Neural crest cell (in vitro differentiated cells): ENCODE results near the gene HDAC9. TPM values are rescaled to one million over a fixed set of nuclear protein-coding genes. Genes with fewer than 3 reads are reported as not detected.

Source experiments
- DNase-seq: peaks from one replicate; pipeline ENCODE4 v3.0.0; 2021; ENCODE audit warnings: low read depth, mixed read lengths, low spot score
- H3K27ac Mint-ChIP-seq: one replicate; pipeline ENCODE4 v1.8.0; 2021; ENCODE audit warnings: mild to moderate bottlenecking, mixed read lengths; ENCODE audit not compliant: unreplicated experiment
- H3K27me3 Mint-ChIP-seq: 2 replicates; pipeline ENCODE4 v1.8.0; 2021; ENCODE audit warnings: low read depth, mild to moderate bottlenecking, mixed read lengths
- H3K36me3 Mint-ChIP-seq: 2 replicates; pipeline ENCODE4 v1.8.0; 2021; ENCODE audit warnings: low read depth, mild to moderate bottlenecking, mixed read lengths
- H3K4me1 Mint-ChIP-seq: 2 replicates; pipeline ENCODE4 v1.8.0; 2021; ENCODE audit warnings: mixed read lengths
- H3K4me3 Mint-ChIP-seq: one replicate; pipeline ENCODE4 v1.8.0; 2021; ENCODE audit warnings: mild to moderate bottlenecking, mixed read lengths
- H3K9me3 Mint-ChIP-seq: 2 replicates; pipeline ENCODE4 v1.8.0; 2021; ENCODE audit warnings: mixed read lengths
- total RNA-seq: library from RNA; stranded (reverse); gene quantifications from 2 replicates; pipeline ENCODE4 v1.2.1, GENCODE V29; 2021
- TF ChIP-seq, protein P1 (sequence below): fragments of 200-600 bp; sonication (generic); conservative IDR thresholded peaks from 2 replicates; pipeline ENCODE4 v1.5.0; 2021; ENCODE audit warnings: antibody characterized with exemption, mild to moderate bottlenecking

The HDAC9 gene
- total RNA-seq, 1 donor from 2014 or later = 32.3 TPM

DNA sequence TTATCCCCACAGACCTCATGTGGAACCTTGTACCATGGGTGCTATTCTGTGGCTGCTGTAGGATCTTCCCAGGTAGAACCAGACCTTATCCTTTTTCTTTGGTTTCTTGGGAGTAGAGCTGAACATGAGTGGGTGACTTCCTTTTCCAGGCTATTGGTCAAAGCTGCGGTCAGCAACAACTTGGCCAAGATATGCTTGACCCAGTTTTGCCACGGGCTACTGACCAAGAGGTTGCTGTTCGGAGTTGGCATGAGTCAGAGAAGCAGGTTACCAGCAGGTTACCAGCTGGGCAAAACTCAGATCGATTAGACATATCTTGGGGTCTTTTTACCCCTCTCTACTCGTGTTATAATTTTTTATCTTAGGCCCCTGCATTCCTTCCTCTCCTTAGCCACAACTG lies 36.7 kb upstream of the HDAC9 start:
- no peak overlapping the region for H3K4me3 Mint-ChIP-seq
- H3K27ac Mint-ChIP-seq = no peak overlapping the region
- peaks cover 7% of the 10 kb centered on the region for H3K4me1 Mint-ChIP-seq
- TF ChIP-seq, protein P1, sequence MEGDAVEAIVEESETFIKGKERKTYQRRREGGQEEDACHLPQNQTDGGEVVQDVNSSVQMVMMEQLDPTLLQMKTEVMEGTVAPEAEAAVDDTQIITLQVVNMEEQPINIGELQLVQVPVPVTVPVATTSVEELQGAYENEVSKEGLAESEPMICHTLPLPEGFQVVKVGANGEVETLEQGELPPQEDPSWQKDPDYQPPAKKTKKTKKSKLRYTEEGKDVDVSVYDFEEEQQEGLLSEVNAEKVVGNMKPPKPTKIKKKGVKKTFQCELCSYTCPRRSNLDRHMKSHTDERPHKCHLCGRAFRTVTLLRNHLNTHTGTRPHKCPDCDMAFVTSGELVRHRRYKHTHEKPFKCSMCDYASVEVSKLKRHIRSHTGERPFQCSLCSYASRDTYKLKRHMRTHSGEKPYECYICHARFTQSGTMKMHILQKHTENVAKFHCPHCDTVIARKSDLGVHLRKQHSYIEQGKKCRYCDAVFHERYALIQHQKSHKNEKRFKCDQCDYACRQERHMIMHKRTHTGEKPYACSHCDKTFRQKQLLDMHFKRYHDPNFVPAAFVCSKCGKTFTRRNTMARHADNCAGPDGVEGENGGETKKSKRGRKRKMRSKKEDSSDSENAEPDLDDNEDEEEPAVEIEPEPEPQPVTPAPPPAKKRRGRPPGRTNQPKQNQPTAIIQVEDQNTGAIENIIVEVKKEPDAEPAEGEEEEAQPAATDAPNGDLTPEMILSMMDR = no peak
- no peaks in the 10 kb centered on the region for H3K36me3 Mint-ChIP-seq
- no peaks in the 10 kb centered on the region for H3K9me3 Mint-ChIP-seq
- H3K27me3 Mint-ChIP-seq = no peaks in the 10 kb centered on the region
- DNase-seq = no peak

DNA sequence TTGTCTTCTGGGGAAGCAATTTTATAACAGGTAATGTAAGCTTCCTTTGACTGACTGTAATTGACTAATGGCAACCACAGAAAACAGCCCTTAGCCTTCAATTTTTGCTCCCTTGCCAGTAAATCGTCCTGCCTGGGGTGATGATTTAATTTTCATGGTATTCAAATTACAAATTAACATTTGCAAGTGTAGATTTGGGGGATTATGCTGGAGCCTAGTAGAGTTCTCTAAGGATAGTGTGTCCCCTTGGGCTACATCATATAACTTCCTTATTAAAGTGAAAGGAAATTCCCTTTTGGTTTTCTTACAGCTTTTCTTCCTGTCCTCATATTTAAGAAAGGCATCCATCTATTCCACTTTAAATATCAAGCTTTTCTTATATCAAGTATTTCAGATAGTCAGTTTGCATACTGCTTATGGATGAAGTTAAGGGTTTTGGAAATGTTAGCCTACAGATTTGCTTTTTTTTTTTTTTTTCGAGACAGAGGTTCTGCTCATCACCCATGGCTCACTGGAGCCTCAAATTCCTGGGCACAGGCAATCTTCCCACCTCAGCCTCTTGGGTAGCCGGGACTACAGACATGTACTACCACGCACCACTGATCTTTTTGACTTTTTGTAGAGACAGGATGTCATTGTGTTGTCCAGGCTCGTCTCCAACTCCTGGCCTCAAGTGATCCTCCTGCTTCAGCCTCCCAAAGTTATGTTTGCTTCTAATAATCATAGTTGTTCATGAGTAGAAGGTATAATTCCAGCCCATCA lies 35.9 kb upstream of the HDAC9 start:
- no peak for DNase-seq
- Mint-ChIP-seq H3K36me3 (no peaks in the 10 kb centered on the region), H3K9me3 (no peaks in the 10 kb centered on the region), H3K27ac (no peak overlapping the region), H3K4me1 (peaks cover 7% of the 10 kb centered on the region), H3K4me3 (no peak overlapping the region), H3K27me3 (no peaks in the 10 kb centered on the region)
- TF ChIP-seq, protein P1 = no peak

DNA sequence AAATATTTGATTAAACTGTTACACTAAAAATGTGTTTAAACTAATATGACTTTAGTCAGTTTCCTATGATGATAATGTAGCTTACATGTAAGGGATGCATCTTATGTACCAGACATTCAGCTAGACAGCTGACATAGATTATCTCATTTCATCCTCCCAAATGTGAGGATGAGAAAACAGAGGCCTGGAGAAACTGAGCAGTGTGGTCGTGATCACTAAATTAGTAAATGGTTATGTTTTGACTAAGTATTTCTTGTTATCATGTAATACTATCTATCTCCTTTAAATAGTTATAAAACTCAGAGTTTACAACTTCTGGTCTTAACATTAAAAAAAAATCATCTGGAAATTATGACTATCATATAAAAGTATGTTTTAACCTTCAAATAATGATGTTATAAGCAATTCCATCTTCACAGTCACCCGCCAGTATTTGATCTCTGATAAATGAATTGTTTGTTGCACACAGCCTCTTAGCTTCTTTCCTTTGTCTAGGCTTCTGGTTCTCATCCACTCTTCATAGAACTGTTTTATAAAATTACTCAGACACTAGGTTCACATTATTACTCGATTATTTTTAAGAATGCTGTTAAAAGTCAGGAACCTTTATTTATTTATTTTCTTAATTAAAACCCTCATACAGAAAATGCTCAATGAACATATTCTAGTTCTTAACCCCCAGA lies 33.6 kb upstream of the HDAC9 start:
- TF ChIP-seq, protein P1 = no peak

DNA sequence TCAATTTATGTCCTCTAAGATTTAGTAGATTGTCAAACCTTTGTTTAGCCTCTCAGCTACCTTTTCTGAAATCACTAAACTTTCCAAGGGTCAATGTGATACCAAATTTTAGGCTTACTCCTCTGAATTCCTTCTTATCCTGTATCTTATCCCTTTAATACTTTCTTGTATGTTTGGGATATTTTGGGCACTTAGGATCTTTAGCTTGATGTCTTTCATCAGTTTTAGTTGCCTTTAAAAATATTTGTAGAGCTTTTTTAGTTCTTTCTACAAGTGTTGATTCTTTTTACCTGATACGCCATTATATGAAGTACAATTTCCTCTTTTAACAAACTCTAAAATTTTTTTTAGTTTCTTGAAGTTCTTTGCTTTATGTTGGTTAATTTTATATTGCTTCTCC lies 30.7 kb upstream of the HDAC9 start:
- DNase-seq = no peak
- H3K27ac Mint-ChIP-seq = no peak overlapping the region
- no peaks in the 10 kb centered on the region for H3K4me1 Mint-ChIP-seq
- H3K4me3 Mint-ChIP-seq = no peak overlapping the region
- TF ChIP-seq, protein P1 = no peak
- no peaks in the 10 kb centered on the region for H3K36me3 Mint-ChIP-seq
- no peaks in the 10 kb centered on the region for H3K27me3 Mint-ChIP-seq
- H3K9me3 Mint-ChIP-seq = no peaks in the 10 kb centered on the region

More for the DNA sequence above, 33.6 kb upstream of the HDAC9 start:
- no peaks in the 10 kb centered on the region for H3K9me3 Mint-ChIP-seq
- no peaks in the 10 kb centered on the region for H3K36me3 Mint-ChIP-seq
- H3K4me1 Mint-ChIP-seq = peaks cover 7% of the 10 kb centered on the region
- no peak overlapping the region for H3K27ac Mint-ChIP-seq
- H3K4me3 Mint-ChIP-seq = no peak overlapping the region
- DNase-seq = no peak
- no peaks in the 10 kb centered on the region for H3K27me3 Mint-ChIP-seq

DNA sequence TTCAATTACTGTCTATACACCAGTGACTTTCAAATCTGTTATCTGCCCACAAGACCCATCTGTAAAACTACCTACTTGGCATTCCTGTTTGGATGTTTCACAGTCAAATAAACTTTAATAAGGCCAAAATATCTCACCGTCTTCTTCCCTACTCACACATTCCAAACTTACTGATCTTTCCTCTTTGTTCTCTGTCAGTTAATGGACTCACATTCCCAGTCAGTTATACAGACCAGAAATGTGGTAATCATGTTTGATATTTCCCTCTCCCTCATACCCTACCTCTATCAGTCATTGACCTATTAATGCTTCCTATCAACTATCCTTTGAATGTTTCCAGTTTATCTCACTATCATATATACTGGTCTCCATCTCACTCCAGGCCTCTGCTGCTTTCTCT lies 28.5 kb upstream of the HDAC9 start:
- no peaks in the 10 kb centered on the region for H3K36me3 Mint-ChIP-seq
- TF ChIP-seq, protein P1 = no peak
- H3K4me3 Mint-ChIP-seq = no peak overlapping the region
- DNase-seq = no peak
- H3K9me3 Mint-ChIP-seq = no peaks in the 10 kb centered on the region
- no peaks in the 10 kb centered on the region for H3K27me3 Mint-ChIP-seq
- H3K27ac Mint-ChIP-seq = no peak overlapping the region
- H3K4me1 Mint-ChIP-seq = no peaks in the 10 kb centered on the region
